Inflammatory macrophage (primary cell): Measurements from ENCODE around the gene ZDHHC11B.
"Not testable (repeated sequence)": the region's sequence is repeated elsewhere in the genome, so short reads cannot be mapped to it uniquely, and the experiment has no call there.

ENCODE experiments used
- DNase-seq, 2 donors: peaks; one replicate each; pipeline ENCODE4 v3.0.0-alpha.2; 2020 to 2022
- total RNA-seq, 18 experiments: gene quantifications; one replicate each; lab custom pipeline; 2026; ENCODE audit warnings: mixed read lengths in 6 of 18, inconsistent platforms in 2 of 18; lab: John Stamatoyannopoulos, UW

The ZDHHC11B gene, protein sequence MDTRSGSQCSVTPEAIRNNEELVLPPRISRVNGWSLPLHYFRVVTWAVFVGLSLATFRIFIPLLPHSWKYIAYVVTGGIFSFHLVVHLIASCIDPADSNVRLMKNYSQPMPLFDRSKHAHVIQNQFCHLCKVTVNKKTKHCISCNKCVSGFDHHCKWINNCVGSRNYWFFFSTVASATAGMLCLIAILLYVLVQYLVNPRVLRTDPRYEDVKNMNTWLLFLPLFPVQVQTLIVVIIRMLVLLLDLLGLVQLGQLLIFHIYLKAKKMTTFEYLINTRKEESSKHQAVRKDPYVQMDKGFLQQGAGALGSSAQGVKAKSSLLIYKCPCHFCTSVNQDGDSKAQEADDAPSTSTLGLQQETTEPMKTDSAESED
- 0 to 0.24 (median 0.06) reads per million in 18 experiments for total RNA-seq

DNA sequence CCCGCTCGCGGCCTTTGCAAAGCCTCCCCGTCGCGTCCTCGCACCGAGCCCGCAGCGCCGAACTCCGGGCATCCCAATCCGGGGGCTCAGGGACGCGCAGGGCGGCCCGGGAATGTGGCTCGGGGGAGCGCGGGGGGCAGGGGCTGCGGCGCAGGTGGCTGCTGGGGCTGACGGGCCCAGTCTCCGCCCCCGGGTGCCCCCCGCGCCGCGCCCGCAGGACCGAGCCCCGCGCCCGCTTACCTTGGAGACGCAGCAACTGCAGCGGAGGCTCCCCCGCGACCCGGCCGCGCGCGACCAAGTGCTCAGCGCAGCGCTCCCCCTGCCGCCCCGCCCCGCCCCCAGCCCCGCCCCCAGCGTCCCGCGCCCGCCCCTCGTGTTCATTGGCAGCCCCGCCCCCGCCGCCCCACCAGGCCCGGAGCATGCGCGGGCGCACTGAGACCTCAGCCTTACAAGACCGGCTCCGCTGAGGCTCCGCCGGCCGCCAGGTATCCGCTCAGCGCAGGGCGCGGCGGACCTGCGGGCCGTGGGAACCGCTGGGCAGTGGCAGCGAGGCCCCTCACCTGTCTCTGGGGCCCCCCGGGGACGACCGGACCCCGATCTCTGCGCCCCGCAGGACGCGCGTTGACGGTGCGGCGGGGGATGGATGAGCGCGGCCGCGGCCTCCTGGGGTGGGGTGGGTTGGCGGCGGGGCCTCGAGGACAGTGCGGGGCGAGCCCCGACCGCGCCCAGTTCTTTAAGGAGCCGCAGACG is at the start of gene ZDHHC11B:
ZDHHC11B (minus strand) TSS at position 302 of the 750 bp plus-strand sequence. CDS start 17,810 bp downstream, outside the sequence.
- DNase-seq, result peak in 1 of 2 donors; percentile 58

DNA sequence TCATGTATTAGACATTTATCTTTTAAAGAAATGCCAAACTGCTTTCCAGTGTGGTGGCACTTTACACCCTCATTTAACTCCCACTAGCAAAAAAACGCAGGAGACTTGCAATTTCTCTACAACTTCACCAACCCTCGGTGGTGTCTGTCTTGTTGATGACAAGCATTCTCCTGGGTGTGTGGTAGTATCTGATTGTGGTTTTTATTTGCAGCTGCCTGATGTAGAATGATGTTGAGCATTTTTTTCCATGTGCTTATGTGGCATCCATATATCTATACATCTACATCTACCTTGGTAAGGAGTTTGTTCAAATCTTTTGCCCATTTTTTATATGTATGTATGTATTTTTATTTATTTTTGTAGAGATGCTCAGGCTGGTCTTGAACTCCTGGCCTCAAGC is 49.5 kb upstream of the ZDHHC11B start:
- not testable (repeated sequence) for DNase-seq

DNA sequence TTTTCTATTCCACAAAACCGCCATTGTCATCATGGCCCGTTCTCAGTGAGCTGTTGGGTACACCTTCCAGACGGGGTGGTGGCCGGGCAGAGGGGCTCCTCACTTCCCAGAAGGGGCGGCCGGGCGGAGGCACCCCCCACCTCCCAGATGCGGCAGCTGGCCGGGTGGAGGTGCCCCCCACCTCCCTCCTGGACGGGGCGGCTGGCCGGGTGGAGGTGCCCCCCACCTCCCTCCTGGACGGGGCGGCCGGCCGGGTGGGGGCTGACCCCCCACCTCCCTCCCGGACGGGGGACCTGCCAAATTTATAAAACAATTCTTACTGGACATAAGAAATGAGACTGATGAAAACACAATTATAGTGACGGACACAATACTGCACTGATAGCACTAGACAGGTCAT is 43.7 kb upstream of the ZDHHC11B start:
- not testable (repeated sequence) for DNase-seq

DNA sequence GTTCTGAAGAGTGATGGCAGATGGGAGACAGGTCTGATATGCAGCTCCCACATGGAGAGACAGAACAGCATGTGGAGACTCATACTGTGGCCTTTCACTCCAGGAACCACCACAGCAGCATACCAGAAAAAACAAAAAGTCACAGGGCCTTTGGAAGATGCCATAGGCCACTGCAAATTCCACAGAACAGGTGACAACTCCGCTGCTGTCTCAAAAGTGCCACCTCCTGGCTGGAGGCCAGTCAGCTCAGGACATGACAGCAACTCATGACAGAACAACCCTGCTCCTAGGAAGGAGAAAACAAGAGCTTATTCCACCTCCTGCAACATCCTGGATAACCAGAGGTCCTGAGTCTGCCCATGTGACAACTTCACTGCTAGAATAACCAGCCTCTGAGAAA is 41.0 kb upstream of the ZDHHC11B start:
- DNase-seq, result not testable (repeated sequence)

DNA sequence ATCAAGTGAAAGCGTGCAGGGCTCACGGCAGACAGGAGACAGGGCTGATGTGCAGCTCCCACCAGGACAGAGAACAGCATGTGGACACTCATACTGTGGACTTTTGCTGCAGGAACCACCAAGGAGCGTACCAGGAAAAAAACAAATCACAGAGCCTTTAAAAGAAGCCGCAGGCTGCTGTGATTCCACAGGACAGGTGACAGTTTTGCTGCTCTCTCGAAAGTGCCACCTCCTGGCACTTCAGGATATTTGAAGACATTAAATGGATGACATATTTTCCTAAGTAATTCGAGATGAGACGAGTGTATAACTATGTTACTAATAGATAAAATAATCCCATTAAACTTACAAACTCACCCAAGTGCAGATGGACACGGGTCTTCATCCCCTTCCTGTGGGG is 37.0 kb upstream of the ZDHHC11B start:
- DNase-seq, result no peak

DNA sequence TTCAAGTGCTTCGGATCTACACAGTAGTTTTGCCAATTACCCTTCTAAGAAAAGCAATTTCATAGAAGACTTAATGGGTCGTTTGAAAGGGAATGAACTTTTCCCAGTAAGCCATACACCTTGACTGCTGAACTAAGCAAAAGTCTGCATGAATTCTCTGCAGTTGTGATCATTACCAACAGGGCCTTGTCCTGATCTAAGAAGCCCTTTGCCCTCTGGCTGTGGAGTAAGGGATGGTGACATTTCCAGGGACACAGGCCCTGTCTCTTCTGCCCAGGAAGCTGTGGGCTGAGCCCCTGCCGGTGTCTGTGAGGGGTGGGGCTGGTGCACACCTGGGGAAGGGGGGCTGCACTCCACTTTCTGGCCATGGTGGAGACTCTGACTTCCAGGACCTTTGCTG is 35.7 kb upstream of the ZDHHC11B start:
- no peak for DNase-seq

DNA sequence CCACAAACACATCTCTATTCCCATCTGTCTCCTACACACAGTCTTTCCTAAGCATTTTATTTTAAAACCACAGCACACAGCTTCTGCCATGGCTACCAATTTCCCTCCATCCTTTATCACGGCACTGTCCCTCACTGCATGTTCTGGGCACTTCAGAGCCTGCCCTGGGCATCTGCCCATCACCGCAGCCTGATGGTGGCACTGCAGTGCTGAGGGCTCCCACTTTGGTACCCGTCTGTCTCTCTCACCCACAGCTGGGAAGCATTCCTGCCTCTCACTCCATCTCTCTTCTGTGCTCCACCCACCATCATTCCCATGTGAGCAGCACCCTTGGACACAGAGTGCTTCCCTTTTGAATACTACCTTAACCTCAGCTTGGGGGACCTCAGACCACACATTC is 34.5 kb upstream of the ZDHHC11B start:
- DNase-seq, result no peak

DNA sequence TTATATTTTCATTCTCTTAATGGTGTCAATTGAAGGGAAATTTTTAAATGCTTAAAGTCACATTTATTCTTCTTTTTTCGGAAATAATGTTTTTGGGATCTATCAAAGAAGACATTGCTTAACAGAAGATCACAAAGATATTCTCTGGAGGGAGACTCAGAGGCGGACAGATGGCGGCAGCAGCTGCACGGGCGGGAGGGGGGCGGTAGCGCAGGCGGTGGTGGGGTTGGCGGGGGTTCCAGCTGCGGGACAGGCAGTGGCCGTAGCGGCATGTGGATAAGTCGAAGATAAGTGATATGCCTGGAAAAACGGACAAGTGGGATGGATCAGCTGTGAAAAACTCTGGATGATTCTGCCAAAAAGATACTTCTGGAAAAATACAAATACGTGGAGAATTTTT is 31.6 kb upstream of the ZDHHC11B start:
- DNase-seq, result no peak

DNA sequence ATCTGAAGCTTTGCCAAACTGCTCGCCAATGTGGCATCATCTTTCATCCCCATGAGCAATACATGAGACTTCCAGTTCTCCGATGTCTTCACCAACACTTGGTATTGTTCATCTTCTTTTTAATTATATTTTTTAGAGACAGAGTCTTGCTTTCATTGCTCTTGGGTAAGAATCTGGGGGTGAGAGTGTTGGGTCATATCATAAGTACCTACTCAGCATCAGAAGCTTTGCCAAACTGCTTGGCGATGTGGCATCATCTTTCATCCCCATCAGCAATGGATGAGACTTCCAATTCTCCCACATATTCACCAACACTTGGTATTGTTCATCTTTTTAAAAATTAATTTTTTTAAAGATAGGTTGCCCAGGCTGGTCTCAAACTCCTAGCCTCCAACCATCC is 30.9 kb upstream of the ZDHHC11B start:
- DNase-seq, result no peak

DNA sequence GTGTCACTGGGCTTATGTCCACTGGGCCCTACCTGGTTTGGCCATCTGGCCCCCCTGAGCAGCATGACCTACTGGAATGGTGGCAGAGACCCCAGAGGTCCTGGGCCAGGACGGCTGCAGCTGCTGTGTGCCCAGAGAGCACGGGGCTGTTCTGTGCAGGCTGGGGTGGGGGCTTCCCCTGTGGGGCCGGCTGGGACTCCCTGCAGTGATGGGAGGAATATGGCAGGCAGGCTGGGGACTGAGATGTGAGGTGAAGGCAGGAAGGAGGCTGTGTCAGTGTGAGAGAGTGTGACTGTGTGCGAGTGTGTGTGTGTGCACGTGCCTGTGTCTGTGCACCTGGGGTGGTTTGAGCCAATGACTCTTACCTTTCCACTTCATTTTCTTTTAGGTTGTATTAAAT is 29.0 kb upstream of the ZDHHC11B start:
- not testable (repeated sequence) for DNase-seq

DNA sequence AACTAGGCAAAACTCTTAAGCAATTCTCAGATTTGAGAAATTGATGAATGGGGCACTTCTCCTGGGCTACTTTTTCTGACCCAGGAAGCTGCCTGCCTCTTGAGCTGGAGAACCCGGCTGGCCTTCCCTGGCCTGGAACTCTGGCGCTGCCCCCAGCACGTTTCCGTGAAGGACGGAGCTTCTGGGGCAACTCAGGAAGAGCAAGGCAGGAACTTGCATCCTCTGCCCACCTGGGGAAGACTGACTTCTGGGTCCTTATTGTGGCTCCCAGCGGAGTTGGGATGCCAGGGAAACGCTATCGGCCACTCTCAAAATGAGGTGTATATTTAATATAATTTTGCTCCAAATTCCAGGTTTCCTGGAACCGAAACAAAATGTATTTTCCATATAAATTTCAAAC is 26.9 kb upstream of the ZDHHC11B start:
- DNase-seq, result not testable (repeated sequence)

DNA sequence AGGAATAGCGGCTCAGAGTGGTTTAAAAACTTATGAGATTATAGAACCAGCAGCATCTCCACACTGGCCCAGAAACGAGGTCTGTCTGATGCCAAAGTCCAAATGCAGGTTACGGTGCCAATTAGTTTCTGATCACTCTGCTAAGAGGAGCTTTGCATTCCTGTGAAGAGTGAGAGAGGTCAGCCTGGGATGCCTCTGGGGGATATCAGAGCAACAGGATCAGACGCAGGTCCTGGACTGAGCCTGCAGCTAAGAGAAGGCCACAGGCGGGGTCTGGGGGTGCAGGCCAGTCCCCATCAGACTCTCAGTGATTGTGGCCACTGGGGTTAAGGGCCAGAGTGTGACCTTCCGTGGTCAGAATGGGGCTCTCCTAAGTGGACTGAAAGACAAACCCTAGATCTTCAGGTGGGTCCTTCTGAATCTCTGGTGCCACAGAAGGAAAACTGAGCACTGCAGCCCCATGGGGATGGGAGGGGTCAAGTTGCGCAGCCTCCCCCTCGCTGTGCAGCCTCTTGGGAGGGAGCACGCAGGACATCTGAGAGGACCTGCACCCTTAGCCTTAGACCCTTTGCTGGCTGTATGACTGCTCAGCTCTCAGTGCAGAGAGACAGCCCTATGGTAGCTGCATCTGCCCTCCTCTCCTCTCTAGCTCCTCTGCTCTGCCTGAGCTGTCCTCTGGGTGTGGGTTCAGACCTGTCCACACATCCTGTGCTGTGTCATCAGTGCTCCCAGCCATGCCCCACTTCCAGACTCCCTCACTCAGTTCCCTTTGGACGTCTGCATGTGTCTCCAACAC is 23.4 kb upstream of the ZDHHC11B start:
- DNase-seq, result not testable (repeated sequence)

DNA sequence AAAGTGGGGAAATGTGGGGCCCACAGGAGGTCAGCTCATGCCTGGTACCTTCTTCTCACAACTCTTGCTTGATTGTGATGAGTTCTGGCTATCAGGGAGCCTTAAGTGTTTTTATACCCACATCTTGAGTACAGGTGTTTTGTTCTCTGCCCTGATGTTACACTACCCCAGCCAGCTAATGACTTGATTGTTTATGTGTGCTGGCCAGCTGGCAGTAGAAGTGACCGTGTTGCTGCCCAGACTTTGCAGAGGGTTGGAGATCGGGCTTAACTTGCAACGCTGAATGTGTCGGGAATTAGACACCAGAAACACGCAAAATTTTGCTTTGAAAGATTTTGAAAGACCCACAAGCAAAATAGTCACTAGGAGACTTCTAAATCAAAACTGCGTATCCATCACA is 16.9 kb upstream of the ZDHHC11B start:
- no peak for DNase-seq

DNA sequence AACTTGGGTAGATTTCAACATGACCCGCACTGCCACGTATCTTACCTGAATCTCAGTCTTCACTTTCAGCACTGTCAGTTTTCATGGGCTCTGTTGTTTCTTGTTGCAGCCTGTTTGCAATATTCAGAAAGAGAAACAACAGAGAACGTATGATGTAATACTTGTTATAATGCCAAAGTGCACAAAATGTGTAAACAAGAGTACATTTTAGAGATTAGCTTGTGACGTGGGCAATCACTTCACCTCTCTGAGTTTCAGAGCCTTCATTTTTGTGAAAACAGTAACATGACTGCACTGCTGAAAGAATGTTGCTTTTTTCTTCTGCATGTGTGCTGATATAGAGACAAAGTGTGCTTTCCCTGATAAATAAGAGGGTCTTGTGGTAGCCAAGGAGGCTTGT is 16.5 kb upstream of the ZDHHC11B start:
- not testable (repeated sequence) for DNase-seq

DNA sequence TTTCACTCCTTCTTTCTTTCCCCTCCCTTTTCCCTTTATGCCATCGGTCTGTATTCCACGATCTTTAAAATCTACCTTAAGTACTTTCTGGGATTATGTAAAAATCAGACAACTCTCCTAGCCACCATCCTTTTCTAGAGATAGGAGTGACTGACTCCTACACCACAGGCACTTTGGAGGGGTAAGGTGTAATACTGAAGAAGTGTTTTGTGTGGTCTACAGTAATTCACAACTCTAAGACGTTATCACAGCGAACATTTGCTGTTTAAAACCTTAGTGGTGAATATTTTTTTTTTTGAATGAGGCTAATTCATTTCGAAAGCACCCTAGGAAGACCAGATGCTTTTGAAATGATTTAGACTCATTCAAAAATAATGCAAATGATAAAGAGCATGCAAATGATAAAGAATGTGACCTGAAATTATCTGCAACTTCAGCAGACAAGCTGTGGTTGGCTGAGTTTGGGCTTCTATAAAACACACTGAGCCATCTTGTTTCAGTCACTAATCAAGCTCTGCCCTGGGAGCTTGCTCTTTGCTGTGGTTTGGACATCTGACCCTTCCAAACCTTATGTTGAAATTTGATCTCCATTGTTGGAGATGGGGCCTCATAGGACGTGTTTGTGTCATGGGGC is 14.1 kb upstream of the ZDHHC11B start:
- not testable (repeated sequence) for DNase-seq

DNA sequence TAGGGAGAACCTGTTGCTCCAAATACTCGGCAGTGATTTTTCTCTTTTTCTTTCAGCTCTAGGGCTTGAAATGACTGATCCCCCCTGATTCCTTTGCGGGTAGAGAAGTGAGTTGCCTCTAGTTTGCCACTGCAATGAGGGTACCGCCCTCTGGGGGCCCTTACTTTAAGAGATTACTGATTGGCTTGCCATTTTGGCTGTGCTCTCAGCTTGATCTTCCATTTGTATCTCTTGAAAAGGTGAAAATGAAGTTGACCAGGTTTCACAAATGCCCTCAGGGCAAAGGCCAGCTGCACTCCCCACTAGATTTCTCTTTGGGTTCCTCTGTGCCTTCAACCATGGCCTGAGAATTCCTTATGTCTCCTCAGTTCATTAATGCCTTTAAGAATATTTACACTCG is 13.5 kb upstream of the ZDHHC11B start:
- not testable (repeated sequence) for DNase-seq

DNA sequence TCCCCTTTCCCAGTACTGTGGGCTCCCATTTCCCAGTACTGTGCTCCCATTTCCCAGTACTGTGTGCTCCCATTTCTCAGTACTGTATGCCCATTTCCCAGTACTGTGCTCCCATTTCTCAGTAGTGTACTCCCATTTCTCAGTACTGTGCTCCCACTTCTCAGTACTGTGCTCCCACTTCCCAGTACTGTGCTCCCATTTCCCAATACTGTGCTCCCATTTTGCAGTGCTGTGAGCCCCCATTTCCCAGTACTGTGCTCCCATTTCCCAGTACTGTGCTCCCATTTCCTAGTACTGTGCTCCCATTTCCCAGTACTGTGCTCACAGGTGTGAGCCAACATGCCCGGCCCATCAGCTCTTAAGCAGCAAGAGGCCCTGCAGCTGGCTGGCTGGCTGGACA is 11.3 kb upstream of the ZDHHC11B start:
- not testable (repeated sequence) for DNase-seq

DNA sequence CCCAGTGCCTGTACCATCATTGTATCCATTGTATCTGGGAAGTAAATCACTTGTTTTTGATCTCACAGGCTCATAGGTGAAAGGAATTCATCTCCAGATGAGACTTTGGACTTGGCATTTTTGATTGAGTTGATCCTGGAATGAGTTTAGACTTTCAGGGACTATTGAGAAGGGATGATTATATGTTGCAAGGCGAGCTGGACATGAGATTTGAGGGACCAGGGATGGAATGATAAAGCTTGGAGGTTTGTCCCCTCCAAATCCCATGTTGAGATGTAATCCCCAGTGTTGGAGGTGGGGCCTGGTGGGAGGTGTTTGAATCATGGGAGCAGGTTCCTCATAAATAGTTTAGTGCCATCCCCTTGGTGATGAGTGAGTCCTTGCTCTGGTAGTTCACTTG is 10.4 kb upstream of the ZDHHC11B start:
- DNase-seq, result not testable (repeated sequence)

DNA sequence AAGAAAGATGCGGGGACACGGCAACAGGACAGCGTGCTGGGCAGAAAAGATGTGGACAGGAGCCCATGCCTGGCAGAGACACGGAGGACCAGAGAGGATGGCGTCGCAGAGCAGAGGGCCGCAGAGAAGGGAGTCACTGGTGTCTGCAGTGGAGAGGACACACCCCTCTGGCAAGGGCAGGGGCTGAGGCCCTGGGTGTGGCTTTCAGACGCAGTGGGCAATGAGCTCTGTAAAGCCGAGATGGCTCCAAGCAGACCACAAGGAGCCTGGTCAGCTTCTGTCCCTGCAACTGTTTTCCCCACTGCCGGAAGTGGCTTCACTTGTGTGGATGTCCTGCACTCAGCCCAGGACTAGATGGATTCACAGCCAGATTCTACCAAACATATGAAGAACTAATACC is 4.2 kb upstream of the ZDHHC11B start:
- DNase-seq, result not testable (repeated sequence)

DNA sequence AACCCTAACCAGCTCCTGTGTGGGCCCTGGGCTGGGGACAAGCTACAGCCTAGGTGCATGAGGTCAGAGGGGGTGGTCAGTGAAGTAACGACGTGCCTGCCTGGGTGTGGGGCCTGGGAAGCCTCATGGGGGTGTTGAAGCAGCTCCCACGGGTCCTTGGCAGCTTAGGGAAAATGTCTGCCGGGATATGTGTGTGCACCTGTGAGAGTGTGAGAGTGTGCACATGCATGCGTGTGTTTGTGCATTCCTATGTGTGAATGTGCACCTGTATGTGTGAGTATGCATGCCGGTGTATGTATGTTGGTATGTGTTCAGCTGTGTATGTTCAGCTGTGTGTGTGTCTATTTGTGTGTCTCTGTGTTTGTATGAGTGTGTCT is 3.3 kb upstream of the ZDHHC11B start:
- not testable (repeated sequence) for DNase-seq

DNA sequence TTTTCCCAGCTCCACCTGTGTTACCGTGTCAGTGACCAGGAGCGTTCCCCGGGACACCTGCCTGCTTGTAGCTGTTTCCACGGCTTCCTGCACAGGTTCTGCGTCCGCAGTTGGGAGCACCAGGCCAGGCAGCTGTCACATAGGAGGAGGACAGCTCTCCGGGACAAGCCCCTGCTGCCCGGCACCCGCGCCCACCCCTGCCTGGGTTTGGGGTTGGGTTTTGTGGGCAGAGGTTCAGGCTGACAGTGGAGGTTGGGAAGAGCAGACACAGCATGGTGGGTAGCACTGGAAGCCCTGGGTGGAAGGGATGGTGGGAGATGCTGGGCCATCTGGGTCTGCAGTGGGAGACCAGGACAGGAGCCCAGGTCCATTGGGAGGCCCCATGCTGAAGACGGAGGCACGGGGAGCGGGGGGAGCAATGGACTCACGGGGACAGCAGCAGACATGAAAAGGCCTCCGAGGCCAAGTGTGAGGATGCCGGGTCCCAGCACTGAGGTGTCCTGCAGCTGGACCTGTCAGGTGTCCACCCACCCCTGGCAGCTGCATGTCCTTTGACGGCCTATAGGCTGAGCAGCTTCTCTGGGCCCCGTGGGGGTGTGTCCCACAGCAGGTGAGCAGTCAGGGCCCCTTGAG is 2.8 kb upstream of the ZDHHC11B start:
- DNase-seq, result not testable (repeated sequence)

DNA sequence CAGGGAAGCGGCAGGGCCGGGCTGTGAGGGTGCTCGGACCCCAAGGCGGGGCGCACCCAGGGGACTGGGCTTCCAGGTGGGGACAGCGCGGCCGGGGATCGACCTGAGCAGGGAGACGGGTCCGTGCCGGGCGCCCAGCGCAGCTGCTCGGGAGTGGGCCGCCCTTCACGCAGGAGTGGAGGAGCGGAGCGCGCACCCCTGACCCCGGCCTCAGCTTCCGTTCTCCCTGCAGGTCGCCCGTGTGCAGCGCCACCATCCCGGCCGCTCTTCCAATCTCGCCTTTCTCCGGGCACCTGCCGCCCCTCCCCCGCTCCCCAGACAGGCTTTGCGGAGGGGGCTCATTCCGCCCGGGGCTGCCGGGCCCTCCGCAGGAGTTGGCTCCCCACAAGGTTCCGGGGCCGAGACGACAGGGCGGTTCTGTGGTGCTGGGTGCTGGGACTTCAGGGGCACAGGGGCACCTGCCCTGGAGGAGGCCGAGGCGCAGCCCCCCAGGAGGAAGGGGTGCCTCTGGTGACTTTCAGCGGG is 714 bp upstream of the ZDHHC11B start:
- DNase-seq, result not testable (repeated sequence)
